Stomach smooth muscle (tissue), 2 donors: ENCODE results near the gene FOXF2.
"Not testable (repeated sequence)": the region's sequence is repeated elsewhere in the genome, so short reads cannot be mapped to it uniquely, and the experiment has no call there.

Experiments
- H3K27ac ChIP-seq: one replicate; pipeline ENCODE4 v1.7.0; 2013; ENCODE audit warnings: mild to moderate bottlenecking, low read length, inconsistent platforms
- H3K27me3 ChIP-seq, 2 donors: one replicate each; pipeline ENCODE4 v1.7.0; 2013; ENCODE audit warnings: low read length in 2 of 2; ENCODE audit not compliant: insufficient read depth in 2 of 2, control insufficient read depth in 1 of 2
- H3K36me3 ChIP-seq, 2 donors: one replicate each; pipeline ENCODE4 v1.7.0; 2013; ENCODE audit warnings: low read length in 2 of 2; ENCODE audit not compliant: control insufficient read depth in 2 of 2, insufficient read depth in 2 of 2
- H3K4me1 ChIP-seq: one replicate; pipeline ENCODE4 v1.7.0; 2013; ENCODE audit warnings: low read length; ENCODE audit not compliant: control insufficient read depth, insufficient read depth
- H3K4me3 ChIP-seq, 2 donors: one replicate each; pipeline ENCODE4 v1.7.0; 2013; ENCODE audit warnings: low read length in 2 of 2
- H3K9ac ChIP-seq, 2 donors: one replicate each; pipeline ENCODE4 v1.7.0; 2013; ENCODE audit warnings: low read length in 2 of 2, mild to moderate bottlenecking in 1 of 2
- H3K9me3 ChIP-seq, 2 donors: one replicate each; pipeline ENCODE4 v1.7.0; 2013; ENCODE audit warnings: low read length in 2 of 2; ENCODE audit not compliant: control insufficient read depth in 2 of 2
- donor health status: healthy.
- donor health status: Pancreatic carcinoma.

The FOXF2 gene

GRCh38 chr6:1389369-1390132 lies at the start of gene FOXF2:
FOXF2 (plus strand) TSS chr6:1389576; CDS start chr6:1389948, 372 bp downstream.
- Histone ChIP-seq H3K27me3 (peaks cover under 1 to 4% of the 10 kb centered on the region in 2 donors), H3K4me3 (peak within 1 kb of the TSS; percentile 81 to 93), H3K27ac (peak within 1 kb of the TSS; percentile 93), H3K9ac (peak within 1 kb of the TSS; percentile 77 to 83), H3K36me3 (peaks cover 0 to 3% of the 10 kb centered on the region in 2 donors), H3K4me1 (peaks cover 32% of the 10 kb centered on the region), H3K9me3 (no peaks in the 10 kb centered on the region)

- Histone ChIP-seq H3K36me3 (no peaks in the 10 kb centered on the region), H3K9me3 (peaks cover 0 to 1% of the 10 kb centered on the region in 2 donors), H3K4me1 (peaks cover 7% of the 10 kb centered on the region), H3K9ac (no peak overlapping the region), H3K4me3 (no peak overlapping the region), H3K27me3 (no peaks in the 10 kb centered on the region), H3K27ac (no peak overlapping the region)
These were observed 43.3 kb upstream of the FOXF2 start for GRCh38 chr6:1346101-1346500.

GRCh38 chr6:1346558-1347091 lies 42.8 kb upstream of the FOXF2 start:
- Histone ChIP-seq H3K36me3 (no peaks in the 10 kb centered on the region), H3K27ac (no peak overlapping the region), H3K27me3 (no peaks in the 10 kb centered on the region), H3K9me3 (peaks cover 0 to 4% of the 10 kb centered on the region in 2 donors), H3K4me3 (no peak overlapping the region), H3K4me1 (peaks cover 7% of the 10 kb centered on the region), H3K9ac (no peak overlapping the region)

GRCh38 chr6:1347161-1347560 lies 42.2 kb upstream of the FOXF2 start:
- Histone ChIP-seq H3K9me3 (peaks cover 0 to 7% of the 10 kb centered on the region in 2 donors), H3K9ac (no peak overlapping the region), H3K36me3 (no peaks in the 10 kb centered on the region), H3K27me3 (no peaks in the 10 kb centered on the region), H3K4me1 (peaks cover 7% of the 10 kb centered on the region), H3K4me3 (no peak overlapping the region), H3K27ac (no peak overlapping the region)

GRCh38 chr6:1348675-1349074 lies 40.7 kb upstream of the FOXF2 start:
- Histone ChIP-seq H3K27me3 (no peaks in the 10 kb centered on the region), H3K27ac (peak overlapping the region; percentile 20), H3K4me1 (peaks cover 7% of the 10 kb centered on the region), H3K36me3 (no peaks in the 10 kb centered on the region), H3K9ac (no peak overlapping the region), H3K4me3 (peak overlapping the region in 1 of 2 donors; percentile 17), H3K9me3 (peaks cover 0 to 8% of the 10 kb centered on the region in 2 donors)

GRCh38 chr6:1349655-1350054 lies 39.7 kb upstream of the FOXF2 start:
- no peak overlapping the region for H3K27ac ChIP-seq
- H3K4me1 ChIP-seq = peaks cover 7% of the 10 kb centered on the region
- H3K9ac ChIP-seq = no peak overlapping the region
- H3K9me3 ChIP-seq = peaks cover 0 to 8% of the 10 kb centered on the region in 2 donors
- H3K27me3 ChIP-seq = no peaks in the 10 kb centered on the region
- no peaks in the 10 kb centered on the region for H3K36me3 ChIP-seq
- H3K4me3 ChIP-seq = peak overlapping the region in 1 of 2 donors; percentile 26

GRCh38 chr6:1351381-1352008 lies 37.9 kb upstream of the FOXF2 start:
- no peak overlapping the region for H3K4me3 ChIP-seq
- H3K9ac ChIP-seq = no peak overlapping the region
- H3K27ac ChIP-seq = no peak overlapping the region
- no peaks in the 10 kb centered on the region for H3K27me3 ChIP-seq
- H3K36me3 ChIP-seq = no peaks in the 10 kb centered on the region
- H3K9me3 ChIP-seq = peaks cover 0 to 8% of the 10 kb centered on the region in 2 donors
- H3K4me1 ChIP-seq = peaks cover 7% of the 10 kb centered on the region

DNA sequence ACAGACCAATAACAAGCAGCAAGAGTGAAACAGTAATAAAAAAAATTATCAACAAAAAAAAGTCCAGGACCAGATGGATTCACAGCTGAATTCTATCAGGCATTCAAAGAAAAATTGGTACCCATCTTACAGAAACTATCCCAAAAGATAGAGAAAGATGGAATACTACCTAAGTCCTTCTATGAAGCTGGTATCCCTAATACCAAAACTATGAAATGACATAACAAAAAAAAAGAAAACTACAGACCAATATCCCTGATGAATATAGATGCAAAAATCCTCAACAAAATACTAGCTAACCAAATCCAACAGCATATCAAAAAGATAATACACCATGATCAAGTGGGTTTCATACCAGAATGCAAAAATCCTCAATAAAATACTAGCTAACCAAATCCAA lies 34.3 kb upstream of the FOXF2 start:
- H3K4me3 ChIP-seq, H3K36me3 ChIP-seq, H3K27ac ChIP-seq, H3K9ac ChIP-seq, H3K9me3 ChIP-seq, H3K4me1 ChIP-seq, H3K27me3 ChIP-seq: not testable (repeated sequence)

- H3K9ac ChIP-seq, H3K27me3 ChIP-seq, H3K27ac ChIP-seq, H3K36me3 ChIP-seq, H3K9me3 ChIP-seq, H3K4me3 ChIP-seq: not testable (repeated sequence)
- peaks cover 23% of the 10 kb centered on the region for H3K4me1 ChIP-seq
These were observed 27.7 kb upstream of the FOXF2 start for GRCh38 chr6:1361717-1362116.

DNA sequence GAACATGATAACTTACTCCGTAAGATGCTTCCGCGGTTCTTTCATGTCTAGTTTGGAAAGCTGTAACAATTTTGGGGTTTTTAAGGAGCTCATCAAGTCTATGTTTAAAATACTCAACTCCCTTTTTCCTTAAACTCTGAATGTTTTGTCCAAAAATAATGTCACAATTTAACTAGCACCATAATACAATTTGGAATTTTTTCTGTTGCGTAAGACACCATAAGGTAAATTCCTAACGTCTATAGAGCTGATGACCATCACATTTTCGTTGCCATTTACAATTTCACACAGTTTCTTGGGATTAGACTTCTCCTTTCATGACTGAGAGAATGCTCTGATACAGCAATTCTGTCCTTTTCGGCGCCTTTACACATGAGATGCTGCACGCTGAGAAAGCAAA lies 26.7 kb upstream of the FOXF2 start:
- Histone ChIP-seq H3K27ac (no peak overlapping the region), H3K27me3 (no peaks in the 10 kb centered on the region), H3K4me1 (peaks cover 23% of the 10 kb centered on the region), H3K36me3 (no peaks in the 10 kb centered on the region), H3K4me3 (no peak overlapping the region), H3K9ac (no peak overlapping the region), H3K9me3 (no peaks in the 10 kb centered on the region)

GRCh38 chr6:1363298-1363697 lies 26.1 kb upstream of the FOXF2 start:
- Histone ChIP-seq H3K4me3 (no peak overlapping the region), H3K9me3 (no peaks in the 10 kb centered on the region), H3K27ac (no peak overlapping the region), H3K9ac (no peak overlapping the region), H3K36me3 (no peaks in the 10 kb centered on the region), H3K4me1 (peaks cover 23% of the 10 kb centered on the region), H3K27me3 (no peaks in the 10 kb centered on the region)
